Esophagus muscularis mucosa (tissue), 4 donors: ENCODE measurements around the gene ANKRD6.

Experiments used
- CTCF ChIP-seq, 3 experiments: fragments of 200-600 bp in 2 of 3; fragments of 450-650 bp in 1 of 3; sonication (generic) in 2 of 3; IDR thresholded peaks; one replicate each; pipeline ENCODE4 v1.5.1; 2017 to 2019; ENCODE audit warnings: antibody characterized with exemption in 3 of 3, mild to moderate bottlenecking in 2 of 3, moderate library complexity in 1 of 3
- EP300 ChIP-seq: sonication (generic); formaldehyde crosslinking; IDR thresholded peaks from one replicate; pipeline ENCODE4 v1.6.1; 2017; ENCODE audit warnings: antibody characterized with exemption
- POLR2A ChIP-seq: fragments of 450-650 bp; IDR thresholded peaks from one replicate; pipeline ENCODE4 v1.6.1; 2017; ENCODE audit warnings: antibody characterized with exemption, moderate library complexity, mild to moderate bottlenecking, low read depth
- POLR2AphosphoS5 ChIP-seq, 2 donors: sonication (generic); formaldehyde crosslinking; IDR thresholded peaks; one replicate each; pipeline ENCODE4 v1.6.1; 2017; ENCODE audit warnings: antibody characterized with exemption in 2 of 2

- TF ChIP-seq EP300: no peak
- TF ChIP-seq CTCF (IDR thresholded peaks at IDR 0.05): no peak
- TF ChIP-seq POLR2A: no peak
- no peak for TF ChIP-seq POLR2AphosphoS5 (IDR thresholded peaks at IDR 0.05)
These were observed 164.4 kb downstream of the ANKRD6 start for GRCh38 chr6:89597372-89597771.
